HG02610 (cell line): ENCODE measurements around the gene DLG2.
"Not testable (repeated sequence)": the region's sequence is repeated elsewhere in the genome, so short reads cannot be mapped to it uniquely, and the experiment has no call there.

ENCODE experiments used
- ATAC-seq: cut with Tn5 transposase; IDR thresholded peaks from one replicate; pipeline ENCODE4 v1.9.1; 2021; ENCODE audit warnings: mild to moderate bottlenecking, moderate library complexity; ENCODE audit not compliant: unreplicated experiment

DLG2 gene

GRCh38 chr11:83601201-83601913 is 2025.8 kb downstream of the DLG2 start:
- ATAC-seq: no peak

DNA sequence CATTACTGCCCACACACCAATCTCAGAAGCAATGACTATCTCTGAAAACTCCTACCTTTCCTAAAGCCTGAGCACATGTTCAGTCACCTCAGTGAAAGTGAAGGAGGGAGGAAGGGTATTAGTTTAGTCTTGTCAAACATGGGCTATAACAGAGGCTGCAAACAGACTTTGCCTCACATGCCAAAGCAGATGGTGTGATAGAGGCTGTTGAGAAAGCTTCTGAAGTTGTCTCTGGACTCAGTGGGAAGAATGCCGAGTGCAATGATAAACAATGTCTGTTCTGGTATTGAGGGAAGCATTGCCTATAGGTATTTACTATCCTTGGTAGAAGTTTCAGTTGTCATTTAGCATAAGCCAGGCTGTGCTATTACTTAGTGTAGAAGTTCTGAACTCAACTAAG is 2026.5 kb downstream of the DLG2 start:
- ATAC-seq: no peak

- no peak for ATAC-seq
Measured at GRCh38 chr11:83599066-83599465, 2028.1 kb downstream of the DLG2 start.

GRCh38 chr11:83587797-83588196 is 2039.3 kb downstream of the DLG2 start:
- ATAC-seq: not testable (repeated sequence)

DNA sequence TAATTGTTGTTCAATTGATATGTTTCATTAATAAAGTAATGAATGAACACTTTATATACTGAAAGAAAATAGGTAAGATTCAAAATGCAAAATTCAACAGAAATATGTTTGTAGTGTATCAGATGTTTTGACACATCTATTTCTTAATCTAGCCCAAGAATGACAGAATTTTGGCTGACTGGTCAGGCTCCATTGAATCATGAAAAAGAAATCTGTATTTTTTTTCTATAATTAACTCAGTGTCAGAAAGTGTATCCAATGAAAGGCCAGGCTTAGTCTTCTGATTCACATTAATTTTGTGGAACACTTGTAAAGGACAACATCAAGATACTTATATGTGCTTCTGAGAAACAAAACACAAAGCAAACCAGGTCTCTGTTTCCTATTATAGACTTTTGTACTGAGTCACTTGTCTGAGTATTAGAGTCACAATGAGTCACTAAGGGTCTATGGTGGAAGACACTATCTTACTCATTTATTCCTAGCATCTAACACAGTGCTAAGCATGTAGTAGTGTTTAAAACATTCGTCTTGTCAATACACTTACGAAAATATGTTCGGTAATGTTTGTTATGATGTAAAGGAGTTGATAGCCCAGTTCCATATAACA is 2043.3 kb downstream of the DLG2 start:
- ATAC-seq: peak; percentile 99

DNA sequence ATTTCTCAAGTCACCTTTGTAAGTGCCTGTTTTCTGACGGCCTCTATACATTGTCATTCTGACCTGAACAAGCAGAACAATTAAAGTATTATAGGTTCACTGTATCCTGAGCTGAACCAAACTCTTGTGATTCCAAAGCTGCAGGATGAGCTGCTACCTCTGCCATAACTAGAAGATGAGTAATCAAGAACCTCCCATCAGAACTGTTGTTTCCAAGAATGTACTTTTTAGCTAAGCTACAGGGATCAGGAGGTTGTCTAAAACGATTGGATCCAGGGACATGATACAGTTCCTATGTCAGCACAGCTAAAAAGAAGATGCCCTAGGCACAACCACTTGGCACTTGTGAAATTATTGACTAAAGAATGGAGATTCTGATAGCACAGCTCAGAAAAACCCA is 2052.6 kb downstream of the DLG2 start:
- no peak for ATAC-seq

GRCh38 chr11:83572581-83573496 is 2054.3 kb downstream of the DLG2 start:
- no peak for ATAC-seq

GRCh38 chr11:83571302-83571701 is 2055.8 kb downstream of the DLG2 start:
- no peak for ATAC-seq

DNA sequence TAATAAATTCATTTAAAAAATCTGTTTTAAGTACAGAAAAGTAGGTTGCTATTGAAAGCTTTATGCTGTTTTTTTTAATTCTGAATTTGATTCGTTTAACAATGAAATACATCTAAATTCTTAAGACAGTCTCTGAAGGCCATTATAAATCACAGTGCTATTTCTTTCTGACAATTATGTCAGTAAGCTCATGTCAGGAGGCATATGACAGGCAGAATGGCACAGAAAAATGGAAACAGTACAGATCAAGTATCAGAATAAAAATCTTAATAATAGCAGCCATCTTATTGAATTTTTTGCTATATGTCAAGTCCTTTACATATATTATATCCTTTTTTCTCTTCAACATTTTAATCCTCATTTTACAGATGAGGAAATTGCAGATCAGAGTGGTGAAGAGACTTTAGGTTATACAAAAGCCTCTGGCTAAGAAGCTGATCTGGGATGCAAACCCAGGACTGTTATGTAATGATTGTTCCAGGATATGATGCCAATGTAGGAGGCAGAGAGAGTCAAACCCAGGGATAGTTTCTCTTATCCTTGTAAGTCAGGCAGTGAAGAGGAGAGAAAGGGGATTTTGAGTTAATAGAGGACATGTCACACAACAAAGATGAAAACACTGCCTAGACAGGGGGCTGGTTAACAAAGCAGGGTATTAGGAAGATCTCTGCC is 2057.9 kb downstream of the DLG2 start:
- ATAC-seq: no peak

GRCh38 chr11:83568516-83568915 is 2058.6 kb downstream of the DLG2 start:
- ATAC-seq: no peak

DNA sequence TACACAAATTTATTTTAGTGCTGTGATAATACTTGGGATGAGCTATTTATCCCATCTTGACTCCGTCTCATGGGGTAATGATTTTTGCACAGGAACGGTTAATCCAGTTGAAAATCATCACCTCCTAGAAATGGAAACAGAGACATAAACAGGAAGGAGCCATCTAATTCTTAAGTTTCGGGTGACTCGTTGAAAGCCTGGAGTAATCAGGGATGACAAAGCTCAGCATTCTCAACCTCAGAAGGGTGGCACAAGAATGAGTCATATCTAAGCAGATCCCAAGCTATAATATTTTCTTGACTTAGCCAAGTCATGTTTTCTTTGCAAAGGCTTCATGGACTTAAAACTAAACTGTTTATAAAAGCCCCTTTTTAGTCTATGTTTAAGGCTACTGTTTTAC is 2060.2 kb downstream of the DLG2 start:
- ATAC-seq: no peak

GRCh38 chr11:83564870-83565269 is 2062.3 kb downstream of the DLG2 start:
- ATAC-seq: no peak

DNA sequence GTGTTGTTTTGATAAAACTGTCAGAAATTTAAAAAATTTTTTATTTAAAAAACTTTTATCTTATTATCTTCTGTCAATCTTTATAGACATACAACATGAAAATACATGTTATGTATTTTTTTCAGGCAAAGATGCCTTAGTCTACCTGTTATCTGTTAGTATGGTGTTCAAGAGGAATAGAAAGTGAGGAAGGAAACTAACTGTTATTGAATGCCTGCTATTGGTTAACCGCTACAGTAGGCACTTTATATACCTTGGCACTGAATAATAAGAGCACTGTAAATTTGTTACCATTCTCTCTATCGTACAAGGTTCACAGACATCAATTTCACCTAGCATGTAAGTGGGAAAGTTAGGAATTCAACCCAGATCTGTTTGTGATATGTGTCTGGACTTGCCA is 2068.9 kb downstream of the DLG2 start:
- ATAC-seq: no peak

DNA sequence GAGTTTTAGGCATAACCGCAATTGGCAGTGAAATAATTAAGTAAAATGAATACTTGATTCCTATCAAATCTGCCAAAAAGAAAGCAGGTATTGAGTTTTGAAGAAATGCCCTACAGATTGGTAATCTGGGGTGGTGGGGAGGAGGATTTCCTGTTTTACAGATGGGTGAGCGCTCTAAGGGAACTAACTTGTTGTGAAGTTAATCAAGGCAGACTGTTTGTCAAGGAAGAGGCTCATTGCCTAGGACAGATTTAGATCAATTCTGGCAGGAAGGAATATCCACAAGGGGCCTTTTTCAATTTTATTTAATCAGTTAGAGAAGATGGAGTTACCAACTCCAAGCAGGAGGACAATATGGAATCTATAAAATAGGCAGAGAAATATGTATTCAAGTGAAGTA is 2069.5 kb downstream of the DLG2 start:
- no peak for ATAC-seq

DNA sequence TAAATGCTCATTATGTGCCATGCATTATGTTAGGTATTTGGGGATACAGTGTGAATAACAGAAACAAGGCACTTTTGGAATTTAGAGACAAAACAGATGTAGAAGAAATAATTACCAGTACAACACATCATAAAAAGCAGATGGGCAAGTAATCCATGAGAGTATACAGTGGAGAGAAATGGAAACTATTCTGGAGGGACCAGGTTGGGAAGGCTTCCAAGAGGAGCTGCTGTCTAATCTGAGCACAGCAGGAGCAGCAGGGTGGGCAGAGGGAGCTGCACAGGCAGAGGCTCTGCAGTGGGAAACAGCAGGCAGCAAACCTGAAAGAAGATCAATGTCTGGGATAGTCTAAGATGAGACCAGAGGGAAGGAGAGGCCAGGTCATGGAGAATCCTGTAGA is 2072.3 kb downstream of the DLG2 start:
- no peak for ATAC-seq

- no peak for ATAC-seq
Measured at GRCh38 chr11:83549984-83550667, 2077.0 kb downstream of the DLG2 start.

DNA sequence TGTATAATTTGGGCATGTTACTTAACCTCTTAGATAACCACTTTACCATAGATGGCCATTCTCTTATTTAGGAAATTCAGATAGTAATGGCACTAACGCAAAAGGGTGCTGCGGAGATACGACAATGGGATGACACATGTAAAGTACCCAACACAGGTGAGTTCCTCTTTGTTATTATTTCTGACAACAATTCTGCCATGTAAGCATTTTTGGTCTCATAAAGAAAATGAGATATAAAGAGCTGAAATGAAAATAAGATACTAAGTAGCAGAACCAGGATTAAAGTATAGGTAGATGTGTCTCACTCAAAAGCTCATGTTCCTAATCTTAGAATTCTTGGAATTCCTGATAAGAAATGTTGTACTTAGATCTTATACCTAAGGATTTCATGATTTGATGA is 2080.8 kb downstream of the DLG2 start:
- ATAC-seq: no peak

- no peak for ATAC-seq
Measured at GRCh38 chr11:83545494-83546260, 2081.5 kb downstream of the DLG2 start.

GRCh38 chr11:83544846-83545245 is 2082.3 kb downstream of the DLG2 start:
- no peak for ATAC-seq
